Lung (tissue), 12 donors: ENCODE data around the gene IGSF22. TPM values are rescaled to one million over a fixed set of nuclear protein-coding genes. Genes with fewer than 3 reads are reported as not detected.

Experiments used
- ATAC-seq: fragments of 200-7000 bp; cut with Tn5 transposase; one replicate; pipeline ENCODE4 v1.9.1; 2020; ENCODE audit warnings: moderate number of reproducible peaks; ENCODE audit not compliant: insufficient read depth, low FRiP score
- DNase-seq, 3 donors: peaks; one replicate each; pipeline ENCODE4 v3.0.0-alpha.2; 2013 to 2017
- H3K27ac ChIP-seq, 2 donors: one replicate each; pipeline ENCODE4 v1.5.1; 2013; ENCODE audit warnings: mild to moderate bottlenecking in 2 of 2, moderate library complexity in 2 of 2, control low read depth in 1 of 2, inconsistent platforms in 1 of 2, low read depth in 1 of 2, low read length in 1 of 2
- H3K27me3 ChIP-seq, 3 donors: one replicate each; pipeline ENCODE4 v1.5.1; 2013; ENCODE audit warnings: low read length in 2 of 3; ENCODE audit not compliant: control insufficient read depth in 3 of 3, insufficient read depth in 3 of 3
- H3K36me3 ChIP-seq, 4 donors: one replicate each; pipeline ENCODE4 v1.5.1; 2013; ENCODE audit warnings: low read length in 4 of 4, mild to moderate bottlenecking in 1 of 4, moderate library complexity in 1 of 4; ENCODE audit not compliant: control insufficient read depth in 4 of 4, insufficient read depth in 4 of 4
- H3K4me1 ChIP-seq, 5 donors: one replicate each; pipeline ENCODE4 v1.5.1; 2013; ENCODE audit warnings: low read length in 5 of 5, mild to moderate bottlenecking in 2 of 5, moderate library complexity in 1 of 5; ENCODE audit not compliant: control insufficient read depth in 5 of 5, insufficient read depth in 5 of 5
- H3K4me3 ChIP-seq: one replicate; pipeline ENCODE4 v1.5.1; 2013; ENCODE audit warnings: mild to moderate bottlenecking, control low read depth, moderate library complexity
- H3K9ac ChIP-seq, 2 donors: one replicate each; pipeline ENCODE4 v1.5.1; 2013; ENCODE audit warnings: low read length in 2 of 2, control low read depth in 1 of 2; ENCODE audit not compliant: insufficient read depth in 1 of 2
- H3K9me3 ChIP-seq, 4 donors: one replicate each; pipeline ENCODE4 v1.5.1; 2013; ENCODE audit warnings: low read length in 3 of 4, mild to moderate bottlenecking in 1 of 4, moderate library complexity in 1 of 4; ENCODE audit not compliant: control insufficient read depth in 4 of 4, insufficient read depth in 3 of 4
- WGBS, 2 donors: extraction: QIAGEN DNeasy Blood & Tissue Kit; methylation state at CpG; one replicate each; pipeline ENCODE4 v1.1.7; 2013; 5-methylcytosine and 5-hydroxymethylcytosine counted together
- polyA plus RNA-seq, 2 donors: library from polyadenylated mRNA; stranded (reverse); fragments of 200-250 nt; gene quantifications; one replicate each; pipeline ENCODE4 v1.2.1, GENCODE V29; 2013
- total RNA-seq, 2 donors: library from RNA; depleted of rRNA in 1 of 2; stranded (reverse); fragments of >200 nt in 1 of 2; gene quantifications; one replicate each; pipeline ENCODE4 v1.2.1, GENCODE V29; 2014 to 2021
- TF ChIP-seq, protein P1 (sequence below): IDR thresholded peaks from 2 replicates; pipeline ENCODE4 v1.5.1; 2012; ENCODE audit warnings: mild to moderate bottlenecking; ENCODE audit errors: control extremely low read depth, extremely low read depth
- donor health status: control.
- donor health status: control.
- donor health status: Bipolar disorder and iron deficiency.
- donor health status: healthy.
- donor health status: DM: yes; HTN: yes; CAD: no.

The IGSF22 gene
- total and polyA plus RNA-seq, 4 donors: 0.33 to 2.0 (median 0.56) TPM

DNA sequence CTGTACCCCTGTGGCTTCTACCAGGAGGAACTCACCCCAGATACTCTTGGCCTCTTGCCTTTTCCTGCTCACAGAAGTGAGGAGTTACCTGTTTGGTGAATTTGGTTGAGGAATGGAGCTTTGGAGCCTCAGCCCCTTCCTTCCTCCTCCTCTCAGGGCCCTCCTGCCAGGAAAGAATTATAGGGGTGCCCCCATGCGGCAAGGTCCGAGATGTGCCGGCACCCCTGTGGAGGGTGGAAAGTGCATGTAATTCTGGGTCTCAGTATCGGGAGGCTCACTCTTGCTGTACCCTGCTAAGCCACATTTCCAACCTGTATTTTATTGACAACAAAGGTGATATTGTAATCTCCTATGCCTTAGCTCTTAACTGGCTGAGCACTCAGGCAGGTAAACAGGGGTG, 13.7 kb upstream of the IGSF22 start:
- ATAC-seq: no peak
- no peaks in the 10 kb centered on the region for H3K4me1 ChIP-seq
- DNase-seq: no peak
- TF ChIP-seq, protein P1, sequence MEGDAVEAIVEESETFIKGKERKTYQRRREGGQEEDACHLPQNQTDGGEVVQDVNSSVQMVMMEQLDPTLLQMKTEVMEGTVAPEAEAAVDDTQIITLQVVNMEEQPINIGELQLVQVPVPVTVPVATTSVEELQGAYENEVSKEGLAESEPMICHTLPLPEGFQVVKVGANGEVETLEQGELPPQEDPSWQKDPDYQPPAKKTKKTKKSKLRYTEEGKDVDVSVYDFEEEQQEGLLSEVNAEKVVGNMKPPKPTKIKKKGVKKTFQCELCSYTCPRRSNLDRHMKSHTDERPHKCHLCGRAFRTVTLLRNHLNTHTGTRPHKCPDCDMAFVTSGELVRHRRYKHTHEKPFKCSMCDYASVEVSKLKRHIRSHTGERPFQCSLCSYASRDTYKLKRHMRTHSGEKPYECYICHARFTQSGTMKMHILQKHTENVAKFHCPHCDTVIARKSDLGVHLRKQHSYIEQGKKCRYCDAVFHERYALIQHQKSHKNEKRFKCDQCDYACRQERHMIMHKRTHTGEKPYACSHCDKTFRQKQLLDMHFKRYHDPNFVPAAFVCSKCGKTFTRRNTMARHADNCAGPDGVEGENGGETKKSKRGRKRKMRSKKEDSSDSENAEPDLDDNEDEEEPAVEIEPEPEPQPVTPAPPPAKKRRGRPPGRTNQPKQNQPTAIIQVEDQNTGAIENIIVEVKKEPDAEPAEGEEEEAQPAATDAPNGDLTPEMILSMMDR: no peak
- no peak overlapping the region for H3K9ac ChIP-seq
- no peak overlapping the region for H3K4me3 ChIP-seq
- WGBS, 2 donors: 74 to 77% methylated on average over 4 of the region's 4 CpGs
- H3K36me3 ChIP-seq: no peaks in the 10 kb centered on the region
- H3K27ac ChIP-seq: no peak overlapping the region
- no peaks in the 10 kb centered on the region for H3K27me3 ChIP-seq
- H3K9me3 ChIP-seq: no peaks in the 10 kb centered on the region

DNA sequence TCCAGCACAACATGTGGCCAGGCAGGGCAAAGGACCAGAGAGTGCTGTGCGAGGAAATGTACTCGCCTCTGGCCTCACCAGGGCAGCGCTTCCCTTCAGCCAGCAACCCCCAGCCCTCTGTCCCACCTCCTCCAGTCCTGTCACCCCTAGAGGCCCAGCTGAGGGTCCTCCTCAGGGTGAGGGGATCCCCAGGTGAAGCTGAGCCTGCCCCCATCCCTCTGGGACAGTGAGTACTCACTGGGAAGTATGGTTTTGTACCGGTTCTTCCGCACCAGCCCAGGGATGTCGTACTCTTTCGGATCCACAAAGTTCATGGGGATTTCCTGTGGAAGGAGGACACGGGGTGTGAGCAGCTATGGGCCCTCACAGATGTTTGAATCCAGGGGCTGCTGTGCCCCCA, 11.7 kb upstream of the IGSF22 start:
- Histone ChIP-seq H3K36me3 (no peaks in the 10 kb centered on the region), H3K27ac (no peak overlapping the region), H3K4me1 (no peaks in the 10 kb centered on the region), H3K4me3 (no peak overlapping the region), H3K27me3 (no peaks in the 10 kb centered on the region), H3K9ac (no peak overlapping the region), H3K9me3 (no peaks in the 10 kb centered on the region)
- DNase-seq (no peak), ATAC-seq (no peak)
- TF ChIP-seq, protein P1: no peak
- WGBS, 2 donors: 92 to 93% methylated on average over 8 of the region's 8 CpGs

DNA sequence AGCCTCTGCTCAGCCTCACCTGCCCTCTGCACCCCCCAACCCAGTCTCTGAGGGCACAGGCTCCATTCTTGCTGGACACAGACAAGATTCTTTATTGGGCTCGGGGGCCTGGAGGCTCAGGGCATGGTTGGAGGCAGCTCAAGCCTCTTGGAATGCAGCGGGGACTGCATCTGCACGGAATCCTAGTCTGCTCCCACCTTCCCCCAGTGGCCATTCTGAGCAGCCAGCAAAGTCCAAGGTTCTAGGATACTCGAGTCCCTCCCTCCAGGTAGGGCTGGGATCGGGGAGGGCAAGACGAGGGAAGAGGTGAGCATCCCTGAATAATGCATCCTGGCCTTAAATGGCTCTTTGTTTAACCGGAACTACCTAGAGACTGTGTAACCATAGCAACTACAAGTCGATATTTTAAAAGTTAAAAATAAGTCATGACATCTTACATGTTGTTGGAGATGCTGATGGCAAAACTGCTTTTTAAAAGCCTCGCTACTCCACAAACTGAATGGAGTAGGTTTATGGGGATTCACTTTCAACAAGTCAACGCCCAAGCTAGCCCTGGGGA, 10.7 kb upstream of the IGSF22 start:
- H3K27ac ChIP-seq: no peak overlapping the region
- TF ChIP-seq, protein P1: no peak
- H3K4me3 ChIP-seq: no peak overlapping the region
- no peak for DNase-seq
- 65 to 75% methylated on average over 10 of the region's 10 CpGs for WGBS, 2 donors
- H3K27me3 ChIP-seq: no peaks in the 10 kb centered on the region
- no peaks in the 10 kb centered on the region for H3K36me3 ChIP-seq
- no peaks in the 10 kb centered on the region for H3K4me1 ChIP-seq
- no peaks in the 10 kb centered on the region for H3K9me3 ChIP-seq
- ATAC-seq: no peak
- H3K9ac ChIP-seq: no peak overlapping the region

- Histone ChIP-seq H3K4me3 (no peak overlapping the region), H3K36me3 (no peaks in the 10 kb centered on the region), H3K9me3 (no peaks in the 10 kb centered on the region), H3K9ac (no peak overlapping the region), H3K27ac (no peak overlapping the region), H3K4me1 (no peaks in the 10 kb centered on the region), H3K27me3 (no peaks in the 10 kb centered on the region)
- no peak for ATAC-seq
- DNase-seq: no peak
- 86 to 94% methylated on average over 16 of the region's 16 CpGs for WGBS, 2 donors
- TF ChIP-seq, protein P1: no peak
Measured at GRCh38 chr11:18733202-18733601, 7.2 kb upstream of the IGSF22 start.
